ENCODE data around the gene CTH.
"Not testable (repeated sequence)": the region's sequence is repeated elsewhere in the genome, so short reads cannot be mapped to it uniquely, and the experiment has no call there.

The CTH gene

DNA sequence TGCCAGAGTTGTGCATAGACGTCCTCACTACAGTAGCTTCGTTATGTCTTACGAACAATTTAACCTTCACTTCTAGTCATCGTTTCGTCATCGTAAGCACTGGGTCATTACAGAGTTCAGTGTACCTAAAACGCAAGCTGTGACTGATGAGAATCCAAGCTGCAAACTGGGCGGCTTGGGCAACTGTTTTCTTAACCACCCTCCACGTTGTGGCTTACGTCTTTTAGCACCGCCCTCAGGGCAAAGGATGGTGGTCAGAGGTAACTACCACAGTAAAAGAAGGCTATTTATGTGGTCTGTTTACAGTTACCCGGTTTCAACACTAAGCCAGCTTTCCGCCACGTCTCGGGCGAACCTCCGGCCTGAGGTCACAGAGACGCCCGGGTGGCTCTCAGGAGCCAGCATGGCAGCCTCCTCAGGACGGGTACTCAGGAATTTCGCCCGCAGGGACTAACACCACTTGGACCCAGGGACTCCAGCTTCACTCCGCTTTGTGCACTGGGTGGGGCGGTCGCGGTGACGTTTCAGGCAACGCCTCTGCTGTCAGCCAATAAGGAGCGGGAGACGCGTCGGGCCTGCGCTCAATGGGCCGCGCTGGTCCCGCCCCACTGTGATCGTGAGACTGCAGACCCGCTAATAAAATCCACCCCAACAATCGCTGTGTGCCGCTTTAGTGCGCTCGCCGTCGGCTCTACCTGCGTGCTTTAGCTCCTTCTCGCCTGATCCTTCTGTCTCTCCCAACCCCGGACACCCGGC is at the start of gene CTH:
CTH (plus strand) TSS at position 665 of the 756 bp plus-strand sequence. CDS start 148 bp downstream, outside the sequence.
- peak; percentile 82 to 90 for DNase-seq (ENCODE audit: extremely low read depth in 1 of 2, low read depth in 1 of 2)

DNA sequence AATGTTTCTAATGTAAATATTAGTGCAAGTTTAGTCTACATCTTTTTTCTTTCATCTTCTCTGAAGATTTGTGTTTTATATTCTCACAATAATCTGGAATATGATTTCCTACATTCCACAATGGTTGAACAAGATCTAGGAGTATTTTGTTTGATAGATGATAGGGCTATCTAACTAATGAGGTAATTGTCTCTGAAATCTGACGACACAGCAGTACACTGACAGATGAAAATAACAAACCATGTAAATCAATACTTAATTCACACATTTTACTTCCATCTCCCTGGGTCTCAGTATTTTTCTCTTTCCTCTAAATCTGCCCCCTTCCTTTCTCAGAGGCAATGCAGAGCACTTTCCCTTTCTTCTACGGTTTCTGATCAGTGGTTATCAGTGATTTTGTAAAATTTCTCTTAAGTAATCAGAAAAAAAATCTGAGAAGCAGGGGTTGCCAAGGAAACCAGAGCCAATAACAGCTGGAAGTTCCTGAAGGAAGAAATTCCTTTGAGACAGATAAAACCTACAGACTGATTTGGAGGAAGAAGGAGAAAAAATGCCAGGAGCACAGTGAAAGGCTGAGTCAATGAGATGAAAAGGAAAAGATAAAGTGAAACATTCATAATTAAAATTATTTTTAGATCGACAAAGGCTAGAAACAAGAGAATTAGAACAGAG is 49.2 kb upstream of the CTH start:
- DNase-seq (ENCODE audit: extremely low read depth in 1 of 2, low read depth in 1 of 2) = no peak

- DNase-seq (ENCODE audit: extremely low read depth in 1 of 2, low read depth in 1 of 2) = no peak
Observed at GRCh38 chr1:70364439-70364838, 46.6 kb upstream of the CTH start.

DNA sequence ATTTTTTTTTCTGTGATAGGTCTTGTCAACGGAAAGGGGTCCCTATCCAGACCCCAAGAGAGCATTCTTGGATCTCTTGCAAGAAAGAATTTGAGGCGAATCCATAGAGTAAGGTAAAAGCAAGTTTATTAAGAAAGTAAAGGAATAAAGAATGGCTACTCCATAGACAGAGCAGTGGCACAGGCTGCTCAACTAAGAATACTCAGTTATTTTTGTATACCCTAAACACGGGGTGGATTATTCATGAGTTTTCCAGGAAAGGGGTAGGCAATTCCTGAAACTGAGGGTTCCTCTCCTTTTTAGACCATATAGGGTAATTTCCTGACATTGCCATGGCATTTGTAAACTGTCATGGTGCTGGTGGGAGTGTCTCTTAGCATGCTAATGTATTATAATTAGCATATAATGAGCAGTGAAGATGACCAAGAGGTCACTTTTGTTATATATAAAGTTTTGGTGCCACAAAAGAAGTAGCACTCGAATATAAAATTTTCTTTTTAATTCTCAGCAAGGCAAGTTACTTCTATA is 44.6 kb upstream of the CTH start:
- not testable (repeated sequence) for DNase-seq (ENCODE audit: extremely low read depth in 1 of 2, low read depth in 1 of 2)

DNA sequence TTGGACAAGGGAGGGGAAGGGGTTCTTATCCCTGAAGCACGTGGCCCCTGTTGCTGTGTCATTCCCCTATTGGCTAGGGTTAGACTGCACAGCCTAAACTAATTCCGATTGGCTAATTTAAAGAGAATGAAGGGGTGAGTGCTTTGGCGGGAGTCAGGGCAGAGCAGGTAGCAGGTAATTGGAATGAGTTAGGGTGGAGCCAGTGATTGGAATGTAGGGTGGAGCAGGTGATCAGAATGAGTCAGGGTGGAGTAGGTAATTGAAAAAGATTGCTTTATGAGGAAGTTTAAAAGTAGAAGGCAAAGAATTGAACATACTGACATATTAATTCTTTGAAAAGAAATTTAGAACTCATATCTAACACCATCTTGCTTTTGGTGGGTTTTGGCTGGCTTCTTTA is 44.1 kb upstream of the CTH start:
- DNase-seq (ENCODE audit: extremely low read depth in 1 of 2, low read depth in 1 of 2) = not testable (repeated sequence)

GRCh38 chr1:70367397-70367796 is 43.7 kb upstream of the CTH start:
- DNase-seq (ENCODE audit: extremely low read depth in 1 of 2, low read depth in 1 of 2) = not testable (repeated sequence)

DNA sequence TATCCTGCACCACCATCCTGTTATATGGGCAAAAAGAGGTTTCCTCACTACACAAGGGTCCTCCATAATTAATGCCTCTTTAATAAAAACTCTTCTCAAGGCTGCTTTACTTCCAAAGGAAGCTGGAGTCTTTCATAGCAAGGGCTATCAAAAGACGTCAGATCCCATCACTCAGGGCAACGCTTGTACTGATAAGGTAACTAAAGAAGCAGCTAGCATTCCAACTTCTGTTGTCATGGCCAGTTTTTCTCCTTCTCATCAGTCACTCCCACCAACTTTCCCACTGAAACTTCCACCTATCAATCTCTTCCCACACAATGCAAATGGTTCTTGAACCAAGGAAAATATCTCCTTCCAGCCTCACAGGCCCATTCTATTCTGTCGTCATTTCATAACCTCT is 39.5 kb upstream of the CTH start:
- DNase-seq (ENCODE audit: extremely low read depth in 1 of 2, low read depth in 1 of 2) = not testable (repeated sequence)

DNA sequence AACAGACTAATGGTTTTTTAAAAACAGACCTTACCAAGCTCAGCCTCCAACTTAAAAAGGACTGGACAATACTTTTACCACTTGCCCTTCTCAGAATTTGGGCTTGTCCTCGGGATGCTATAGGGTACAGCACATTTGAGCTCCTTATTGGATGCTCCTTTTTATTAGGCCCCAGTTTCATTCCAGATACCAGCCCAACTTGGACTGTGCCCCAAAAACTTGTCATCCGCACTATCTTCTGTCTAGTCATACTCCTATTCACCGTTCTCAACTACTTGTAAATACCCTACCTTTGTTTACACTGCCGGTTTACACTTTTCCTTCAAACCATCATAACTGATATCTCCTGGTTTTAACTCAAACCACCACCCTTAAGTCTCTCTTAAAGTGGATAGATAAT is 38.6 kb upstream of the CTH start:
- DNase-seq (ENCODE audit: extremely low read depth in 1 of 2, low read depth in 1 of 2) = no peak

GRCh38 chr1:70373580-70373979 is 37.5 kb upstream of the CTH start:
- DNase-seq (ENCODE audit: extremely low read depth in 1 of 2, low read depth in 1 of 2) = not testable (repeated sequence)

- DNase-seq (ENCODE audit: extremely low read depth in 1 of 2, low read depth in 1 of 2) = no peak
Observed at GRCh38 chr1:70376196-70376595, 34.9 kb upstream of the CTH start.

DNA sequence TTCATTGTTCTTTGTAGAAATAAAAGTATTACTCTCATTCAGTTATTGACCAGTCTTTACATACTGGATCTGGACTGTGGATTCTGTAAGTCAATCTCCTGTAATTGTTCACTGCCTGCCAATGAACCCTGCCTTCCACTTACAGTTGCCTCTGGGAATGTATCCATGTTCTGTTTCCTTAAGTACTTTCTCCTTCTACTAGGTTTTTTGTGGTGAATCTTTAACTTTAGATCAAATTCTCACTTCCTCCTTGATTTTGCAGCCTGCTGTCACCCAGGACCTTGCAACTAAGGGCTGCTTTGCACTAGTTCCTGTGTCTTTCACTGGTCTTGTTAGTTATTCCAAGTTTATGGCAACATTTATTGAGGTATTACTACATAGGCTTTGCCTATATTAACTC is 28.4 kb upstream of the CTH start:
- DNase-seq (ENCODE audit: extremely low read depth in 1 of 2, low read depth in 1 of 2) = no peak

GRCh38 chr1:70383483-70383882 is 27.6 kb upstream of the CTH start:
- no peak for DNase-seq (ENCODE audit: extremely low read depth in 1 of 2, low read depth in 1 of 2)

- DNase-seq (ENCODE audit: extremely low read depth in 1 of 2, low read depth in 1 of 2) = no peak
Observed at GRCh38 chr1:70384542-70384941, 26.5 kb upstream of the CTH start.

GRCh38 chr1:70385477-70385876 is 25.6 kb upstream of the CTH start:
- DNase-seq (ENCODE audit: extremely low read depth in 1 of 2, low read depth in 1 of 2) = no peak

DNA sequence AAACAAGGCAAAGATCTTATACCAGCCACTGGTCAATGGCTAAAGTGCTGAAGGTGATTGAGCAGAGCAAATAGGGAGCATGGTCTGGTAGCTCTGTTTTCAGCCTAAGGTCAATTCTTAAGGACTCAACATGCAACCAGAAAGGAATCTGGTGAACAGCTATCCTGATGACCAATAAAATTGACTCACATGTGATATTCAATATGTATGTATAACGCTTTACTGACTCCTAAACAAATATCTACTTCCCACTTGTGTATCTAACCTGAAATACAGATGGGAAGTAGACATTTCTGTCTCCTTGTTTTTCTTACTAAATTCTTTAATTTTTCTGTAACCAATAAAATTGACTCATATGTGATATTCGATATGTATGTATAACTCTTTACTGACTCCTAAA is 24.9 kb upstream of the CTH start:
- no peak for DNase-seq (ENCODE audit: extremely low read depth in 1 of 2, low read depth in 1 of 2)

- no peak for DNase-seq (ENCODE audit: extremely low read depth in 1 of 2, low read depth in 1 of 2)
Observed at GRCh38 chr1:70387507-70387906, 23.6 kb upstream of the CTH start.

- DNase-seq (ENCODE audit: extremely low read depth in 1 of 2, low read depth in 1 of 2) = no peak
Observed at GRCh38 chr1:70392626-70393025, 18.4 kb upstream of the CTH start.

DNA sequence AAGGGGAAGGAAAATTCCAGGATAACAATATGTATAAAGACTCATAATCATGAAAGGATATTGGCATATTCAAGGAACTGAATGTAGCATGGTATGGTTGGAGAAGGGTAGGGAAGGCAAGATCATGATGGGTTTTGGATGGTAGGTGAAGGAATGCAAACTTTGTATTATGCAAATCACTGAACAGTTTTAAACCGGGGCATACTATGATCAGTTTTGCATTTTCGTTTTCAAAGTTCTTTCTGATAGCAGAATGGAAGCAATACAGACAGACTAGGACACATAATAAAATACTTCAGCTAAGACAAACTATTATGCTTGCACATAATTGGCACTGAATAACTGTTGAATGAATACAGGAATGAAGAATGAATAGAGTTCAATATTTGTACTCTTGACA is 14.5 kb upstream of the CTH start:
- DNase-seq (ENCODE audit: extremely low read depth in 1 of 2, low read depth in 1 of 2) = no peak

- DNase-seq (ENCODE audit: extremely low read depth in 1 of 2, low read depth in 1 of 2) = no peak
Observed at GRCh38 chr1:70397013-70397412, 14.1 kb upstream of the CTH start.

GRCh38 chr1:70400335-70400734 is 10.7 kb upstream of the CTH start:
- DNase-seq (ENCODE audit: extremely low read depth in 1 of 2, low read depth in 1 of 2) = no peak

- no peak for DNase-seq (ENCODE audit: extremely low read depth in 1 of 2, low read depth in 1 of 2)
Observed at GRCh38 chr1:70401974-70402373, 9.1 kb upstream of the CTH start.

- no peak for DNase-seq (ENCODE audit: extremely low read depth in 1 of 2, low read depth in 1 of 2)
Observed at GRCh38 chr1:70403759-70404158, 7.3 kb upstream of the CTH start.
